ENCODE measurements around the gene ASB9.

- TF ChIP-seq EZH2 (IDR thresholded peaks at IDR 0.05; ENCODE audit: insufficient read depth, poor library complexity, severe bottlenecking) (no peak), EZH2phosphoT487 (IDR thresholded peaks at IDR 0.05; ENCODE audit: insufficient read depth, low read depth) (no peak)
Observed at GRCh38 chrX:15244421-15244820, 25.5 kb downstream of the ASB9 start.
